GM19463 (cell line): ENCODE results near the gene CAMTA1.

Source experiments
- ATAC-seq: cut with Tn5 transposase; IDR thresholded peaks from one replicate; pipeline ENCODE4 v1.9.1; 2021; ENCODE audit warnings: mild to moderate bottlenecking, moderate library complexity; ENCODE audit not compliant: unreplicated experiment

CAMTA1 gene

DNA sequence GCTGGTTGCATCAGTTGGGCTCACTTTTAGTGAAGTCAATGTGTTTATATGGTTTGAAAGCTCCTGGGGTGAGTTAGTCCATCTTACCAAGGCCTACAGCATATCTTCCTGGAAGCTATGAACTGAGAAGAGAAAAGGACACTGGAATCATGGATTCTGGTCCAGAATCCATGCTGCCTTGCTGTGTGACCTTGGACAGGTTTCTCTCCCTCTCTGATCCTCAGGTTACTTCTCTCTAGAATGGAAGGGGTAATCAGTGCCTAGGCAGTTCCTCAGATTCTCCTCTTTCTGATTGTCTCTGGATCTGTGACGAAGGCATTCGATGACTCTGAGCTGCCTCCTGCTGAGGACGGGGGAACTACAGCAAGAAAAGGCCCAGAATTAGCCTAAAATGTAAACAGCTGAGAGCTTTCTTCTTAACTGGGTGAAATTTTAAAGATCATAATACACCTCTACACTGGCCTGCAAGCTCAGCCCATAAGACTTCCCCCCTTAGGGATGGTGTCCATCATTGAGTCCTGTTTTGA, 560.9 kb downstream of the CAMTA1 start:
- ATAC-seq, result no peak

GRCh38 chr1:7346600-7347570, 561.6 kb downstream of the CAMTA1 start:
- ATAC-seq, result no peak

GRCh38 chr1:7348073-7348472, 562.8 kb downstream of the CAMTA1 start:
- no peak for ATAC-seq

DNA sequence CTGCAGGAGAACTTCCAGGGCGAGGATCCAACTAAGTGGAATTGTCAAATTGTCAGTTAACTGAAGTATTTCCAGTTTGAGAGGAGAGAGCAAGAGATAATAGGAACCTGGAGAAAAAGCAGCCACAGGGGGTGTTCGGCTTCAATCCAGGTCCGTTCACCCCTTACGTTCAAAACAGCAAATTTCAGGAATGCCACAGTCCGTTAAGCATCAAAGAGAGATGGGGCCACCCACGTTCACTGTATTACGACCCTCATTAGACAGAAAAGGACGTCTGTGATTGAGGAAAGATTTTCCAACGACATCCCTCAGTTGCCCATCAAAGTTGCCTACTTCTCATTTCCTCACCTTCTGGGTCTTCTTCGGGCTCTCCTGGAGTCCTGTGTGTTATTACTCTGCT, 563.3 kb downstream of the CAMTA1 start:
- no peak for ATAC-seq

DNA sequence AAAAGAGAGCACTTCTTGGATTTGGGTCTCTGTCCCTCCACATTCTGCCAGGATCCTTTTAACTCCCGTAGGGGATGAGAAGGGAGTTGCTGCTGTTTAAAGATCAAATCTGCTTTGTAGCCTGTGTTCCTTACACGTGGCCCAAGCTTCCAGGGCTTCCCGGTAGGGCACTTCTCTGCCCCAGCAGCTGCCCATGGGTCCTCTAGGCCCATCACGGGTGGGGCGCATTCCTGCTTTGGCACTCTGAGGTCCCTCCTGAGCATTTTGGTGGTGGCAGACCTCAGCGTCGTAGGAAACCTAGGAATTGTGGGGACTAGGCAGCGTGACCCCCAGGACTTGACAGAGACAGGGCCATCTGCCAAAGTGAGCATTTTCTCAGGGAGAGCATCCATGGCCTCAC, 565.5 kb downstream of the CAMTA1 start:
- ATAC-seq, result no peak

GRCh38 chr1:7351649-7352048, 566.4 kb downstream of the CAMTA1 start:
- ATAC-seq, result no peak

DNA sequence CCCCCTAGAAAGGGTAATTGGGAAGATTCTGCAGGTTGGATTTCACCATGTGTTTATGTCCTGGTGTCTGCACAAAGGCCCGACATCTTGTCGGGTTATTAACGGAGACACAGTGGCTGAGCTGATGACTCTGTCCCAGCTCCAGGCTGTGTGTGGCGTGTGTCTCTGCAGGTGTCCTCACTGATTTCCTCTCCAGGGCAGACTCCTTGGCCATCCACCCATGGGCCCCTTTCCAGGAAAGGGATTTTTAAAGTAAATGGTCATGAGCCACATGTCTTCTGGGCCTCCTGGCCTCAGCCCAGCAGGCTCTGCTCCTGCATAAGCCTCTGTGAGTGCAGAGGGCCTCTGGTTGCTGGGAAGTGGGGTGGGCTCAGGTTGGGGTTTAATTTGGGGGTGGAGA, 567.1 kb downstream of the CAMTA1 start:
- ATAC-seq, result no peak

DNA sequence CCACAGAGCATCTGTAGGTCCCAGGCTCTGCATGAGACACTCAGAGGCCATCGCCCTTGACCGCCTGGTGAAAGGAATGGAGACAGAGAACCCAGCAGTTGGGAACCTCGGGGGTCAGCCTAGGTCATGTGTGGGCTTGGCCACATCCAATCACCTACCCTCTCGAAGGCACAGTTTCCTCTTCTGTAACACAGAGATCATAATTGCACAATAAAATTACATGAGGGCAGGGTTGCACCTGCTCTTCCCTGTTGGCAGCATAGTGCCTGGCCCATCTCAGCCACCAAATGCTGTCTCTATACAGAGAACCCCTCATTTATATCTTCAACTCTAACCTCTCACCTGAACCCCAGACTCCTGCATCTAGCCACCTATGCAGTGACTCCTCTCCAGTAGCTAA, 567.7 kb downstream of the CAMTA1 start:
- ATAC-seq, result no peak

DNA sequence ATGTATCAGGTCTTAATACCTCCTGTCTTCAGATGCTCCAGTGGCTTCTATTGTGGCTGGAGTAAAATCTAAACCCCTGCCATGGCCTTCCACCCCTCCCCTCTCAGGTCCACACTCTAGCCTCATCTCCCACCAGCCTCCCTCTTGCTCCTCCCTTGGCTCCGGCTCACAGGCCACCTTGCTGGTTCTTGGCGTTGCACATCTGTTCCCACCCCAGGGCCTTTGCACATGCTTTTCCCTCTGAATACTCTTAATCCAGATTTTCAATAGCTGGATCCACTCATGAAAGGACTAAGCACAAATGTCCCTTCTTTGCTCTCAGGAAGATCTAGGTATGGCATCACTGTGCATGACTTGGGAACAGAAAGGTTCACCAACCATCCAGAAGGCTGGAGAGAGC, 570.4 kb downstream of the CAMTA1 start:
- ATAC-seq, result no peak

DNA sequence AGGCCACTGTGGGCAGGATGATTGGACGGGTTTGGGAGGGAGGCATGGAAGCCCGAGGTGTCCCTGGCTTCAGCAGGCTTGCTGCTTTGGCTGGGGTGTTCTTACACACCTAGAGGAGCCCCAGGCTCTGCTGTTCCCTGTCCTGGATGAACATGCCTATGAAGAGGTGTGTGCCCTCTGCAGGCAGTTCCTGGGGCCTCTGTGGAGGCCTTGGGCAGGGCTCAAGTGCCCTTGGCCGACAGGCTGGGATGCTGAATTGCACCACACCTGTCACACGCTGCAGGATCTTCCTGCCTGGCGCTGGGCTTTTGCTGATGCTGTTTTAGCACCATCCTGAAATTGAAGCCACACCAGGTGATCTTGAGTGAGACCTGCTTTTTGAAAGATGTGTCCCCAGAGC, 570.8 kb downstream of the CAMTA1 start:
- ATAC-seq, result no peak

GRCh38 chr1:7358425-7358824, 573.2 kb downstream of the CAMTA1 start:
- ATAC-seq, result no peak

- ATAC-seq, result no peak
Measured at GRCh38 chr1:7360526-7360925, 575.3 kb downstream of the CAMTA1 start.

DNA sequence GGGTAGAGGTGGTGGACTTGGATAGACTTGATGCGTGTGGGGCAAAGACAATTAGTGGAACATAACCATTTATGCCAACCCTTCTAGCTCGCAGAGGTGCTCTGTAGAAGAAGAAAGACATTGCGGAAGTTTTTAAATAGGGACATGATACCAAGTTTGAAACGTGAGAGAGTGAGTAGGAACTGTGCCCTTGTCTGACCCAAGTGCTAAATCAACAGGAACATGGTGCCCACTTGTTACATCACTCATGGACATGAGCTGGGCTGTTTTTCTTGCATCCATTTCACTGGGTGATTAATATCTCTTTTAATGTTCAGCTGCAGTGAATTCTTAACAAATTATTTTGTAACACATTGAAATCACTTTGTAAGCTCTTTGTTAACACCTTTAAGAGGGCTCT, 577.7 kb downstream of the CAMTA1 start:
- ATAC-seq, result no peak

GRCh38 chr1:7363450-7363849, 578.2 kb downstream of the CAMTA1 start:
- no peak for ATAC-seq

DNA sequence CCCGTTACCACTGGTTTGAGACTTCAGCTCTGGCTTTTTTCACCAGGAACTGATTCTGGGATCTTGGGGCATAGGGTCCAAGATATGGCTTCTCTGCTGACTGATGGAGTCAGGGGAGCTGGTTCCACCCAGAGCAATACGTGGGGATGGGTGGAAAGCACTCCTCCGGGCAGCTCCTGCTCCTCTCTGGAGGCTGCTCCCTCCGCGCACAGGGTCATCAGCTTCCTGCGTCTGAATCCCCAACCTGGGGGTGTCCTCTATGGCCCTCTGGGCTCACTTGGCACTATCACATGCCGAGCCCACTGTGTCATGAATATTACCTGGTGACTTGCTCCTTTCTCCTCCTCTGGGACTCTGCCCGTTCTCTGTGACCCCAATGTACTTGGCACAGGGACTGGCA, 580.5 kb downstream of the CAMTA1 start:
- no peak for ATAC-seq

DNA sequence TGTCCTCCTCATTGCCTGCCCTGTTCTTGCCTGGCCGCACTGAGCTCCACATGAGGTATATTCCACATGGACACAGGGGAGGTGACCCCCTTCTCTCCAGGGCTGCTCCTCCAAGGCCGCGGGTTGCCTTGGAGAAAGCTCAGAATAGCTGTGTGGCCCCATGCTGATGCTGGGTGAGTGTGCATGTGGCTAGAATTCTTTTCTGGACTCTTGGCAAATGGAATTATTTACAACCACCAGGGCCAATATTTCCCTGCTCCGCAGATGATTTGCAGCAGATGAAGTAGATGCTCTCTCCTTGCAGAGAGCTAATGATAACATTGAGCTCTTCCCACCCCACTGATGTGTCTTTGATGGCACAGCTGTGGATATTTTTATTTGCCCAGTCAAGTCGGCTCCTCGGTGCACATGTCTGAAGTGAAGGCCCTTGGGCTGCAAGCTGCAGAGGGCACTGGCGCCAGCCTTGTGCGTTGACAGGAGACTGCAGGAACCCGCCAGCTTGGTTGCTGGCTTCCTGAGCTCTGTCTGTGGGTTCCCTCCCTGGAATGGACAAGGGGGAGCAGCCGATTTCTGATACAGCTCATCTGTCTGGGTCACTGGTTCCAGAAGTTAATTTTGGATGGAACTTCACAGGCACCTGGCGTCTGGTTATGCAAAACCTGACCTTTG, 581.2 kb downstream of the CAMTA1 start:
- ATAC-seq, result no peak

DNA sequence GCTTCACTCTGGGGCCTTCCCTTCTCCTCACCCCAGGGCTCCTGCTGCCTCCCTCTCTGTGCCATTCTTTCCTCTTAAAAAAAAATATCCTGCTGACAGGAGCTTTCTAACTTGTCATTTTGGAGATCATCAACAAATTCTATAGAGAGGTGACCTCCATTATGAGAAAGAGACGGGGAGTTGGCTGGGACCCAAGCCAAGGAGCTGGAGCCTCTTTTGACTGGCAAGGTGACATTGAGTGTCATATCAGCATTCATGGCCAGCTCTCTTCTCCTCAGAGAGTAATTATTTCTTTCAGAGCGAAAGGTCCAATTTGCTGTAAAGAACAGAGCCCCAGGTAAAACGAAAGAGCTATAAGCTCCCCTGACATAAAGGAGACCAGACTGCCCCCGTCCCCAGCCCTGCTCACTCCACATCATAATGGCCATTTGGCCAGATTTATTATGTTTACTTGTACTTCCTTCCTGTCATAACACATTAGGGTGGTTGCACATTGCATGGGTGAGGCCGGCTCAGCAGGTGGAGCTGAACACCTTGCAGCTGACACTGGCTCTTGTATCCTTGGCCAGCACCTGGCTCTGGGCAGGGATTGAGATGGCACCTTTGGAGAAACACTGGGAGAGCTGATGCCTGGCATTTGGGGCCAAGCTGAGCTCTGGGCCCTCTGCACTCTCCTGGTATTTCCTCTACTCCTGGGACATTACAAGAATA, 581.9 kb downstream of the CAMTA1 start:
- ATAC-seq, result no peak

DNA sequence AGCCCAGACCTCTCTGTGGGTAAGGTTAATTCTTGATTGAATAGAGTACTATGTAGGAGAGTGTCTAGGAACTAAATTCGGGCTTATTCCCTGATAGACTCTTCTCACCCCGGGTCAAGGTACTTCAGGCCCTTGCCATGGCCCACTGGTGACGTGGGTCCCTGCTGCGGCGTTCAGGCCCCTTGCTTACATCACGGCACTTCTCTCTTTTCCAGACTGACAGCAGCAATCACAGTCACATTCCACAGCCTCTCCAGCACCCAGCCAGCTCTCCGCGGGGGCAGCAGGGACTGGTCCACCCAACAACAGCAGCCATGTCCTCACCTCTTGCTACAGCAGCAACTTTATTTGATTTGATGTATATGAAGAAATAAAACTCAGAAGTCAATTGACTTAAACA, 584.6 kb downstream of the CAMTA1 start:
- ATAC-seq, result no peak

- ATAC-seq, result no peak
Measured at GRCh38 chr1:7371926-7372325, 586.7 kb downstream of the CAMTA1 start.

DNA sequence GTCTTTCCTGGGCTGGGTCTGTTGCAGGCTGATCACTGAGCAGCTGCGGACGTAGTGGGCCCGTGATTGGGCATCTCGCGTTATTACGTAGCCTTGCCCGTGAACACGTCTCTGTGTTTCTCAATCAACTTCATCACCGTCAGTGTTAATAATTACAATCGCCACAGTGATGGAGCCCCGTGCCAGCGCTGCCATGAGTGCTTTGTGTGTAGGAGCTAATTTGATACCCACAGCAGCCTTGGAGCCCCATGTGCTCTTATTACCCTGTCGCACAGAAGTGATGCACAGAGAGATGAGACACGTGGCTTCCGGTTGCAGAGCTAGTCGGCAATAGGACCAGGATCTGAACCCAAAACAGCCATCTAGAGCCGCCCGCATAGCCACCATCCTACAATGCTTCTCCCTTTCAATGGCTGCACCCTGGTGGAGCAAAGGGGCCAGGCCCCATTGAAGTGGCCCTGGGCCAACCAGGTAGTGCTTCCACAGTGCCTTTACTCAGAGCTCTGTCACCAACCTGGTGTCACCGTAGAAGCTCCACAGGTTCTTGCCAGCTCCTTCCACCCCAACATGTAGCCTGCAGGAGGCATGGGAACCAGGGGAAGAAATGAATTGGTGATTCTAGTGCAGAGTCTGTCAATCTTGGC, 587.3 kb downstream of the CAMTA1 start:
- ATAC-seq, result no peak

- ATAC-seq, result no peak
Measured at GRCh38 chr1:7373251-7373650, 588.0 kb downstream of the CAMTA1 start.
